ENCODE results near the gene TIA1.

GRCh38 chr2:70173520-70173919, 74.9 kb downstream of the TIA1 start:
- no peak for TF ChIP-seq CTCF (IDR thresholded peaks at IDR 0.05 in 2 of 3, conservative IDR thresholded peaks at IDR 0.05 in 1 of 3; ENCODE audit: borderline replicate concordance in 1 of 3, insufficient read depth in 1 of 3, low read depth in 2 of 3, low read length in 2 of 3)
- no peak for TF ChIP-seq ZNF274 (IDR thresholded peaks at IDR 0.05; ENCODE audit: low read depth, low read length)
- TF ChIP-seq EGR1 (IDR thresholded peaks at IDR 0.05; ENCODE audit: low read depth), result no peak
- no peak for TF ChIP-seq ATF3 (IDR thresholded peaks at IDR 0.05)
- TF ChIP-seq RAD21 (IDR thresholded peaks at IDR 0.05; ENCODE audit: low read depth), result no peak
